BE2C (cell line): Measurements from ENCODE around the gene IL36B.

Source experiments
- DNase-seq: peaks from one replicate; pipeline ENCODE4 v3.0.0-alpha.2; 2020
- H3K27me3 ChIP-seq: fragments of 250-450 bp; sonication (Bioruptor Pico); 2 replicates; pipeline ENCODE4 v1.5.1; 2020; ENCODE audit warnings: mild to moderate bottlenecking
- H3K36me3 ChIP-seq: fragments of 250-450 bp; sonication (Bioruptor Pico); 2 replicates; pipeline ENCODE4 v1.5.1; 2020; ENCODE audit warnings: mild to moderate bottlenecking
- H3K4me1 ChIP-seq: fragments of 250-450 bp; sonication (Bioruptor Pico); 2 replicates; pipeline ENCODE4 v1.5.1; 2020
- H3K4me3 ChIP-seq: 2 replicates; pipeline ENCODE4 v1.5.1; 2011; ENCODE audit warnings: low read depth, low read length
- H3K9me3 ChIP-seq: fragments of 250-450 bp; sonication (Bioruptor Pico); 2 replicates; pipeline ENCODE4 v1.5.1; 2020
- TF ChIP-seq, protein P1 (sequence below): IDR thresholded peaks from 2 replicates; pipeline ENCODE4 v1.5.1; 2012; ENCODE audit warnings: mild to moderate bottlenecking, low read depth, low read length

The IL36B gene

DNA sequence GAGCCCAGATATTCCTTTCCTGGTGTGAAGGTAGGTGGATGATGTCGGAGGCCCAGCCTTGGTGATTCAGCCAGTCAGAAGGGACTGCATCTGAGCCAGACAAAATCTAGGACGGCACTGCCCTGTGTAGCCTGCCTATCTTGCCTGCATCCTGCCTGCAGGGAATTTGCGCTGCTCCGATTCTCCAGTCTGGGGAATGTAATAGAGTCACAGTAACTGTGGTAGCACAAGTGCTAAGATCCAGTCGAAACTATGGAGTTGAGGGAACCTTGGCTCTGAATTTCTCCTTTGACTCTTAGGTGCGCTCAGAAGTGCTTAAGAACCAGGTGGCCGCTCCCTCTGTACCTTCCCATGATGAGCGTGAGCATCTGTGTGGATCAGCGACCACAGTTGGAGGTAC lies 15.9 kb downstream of the IL36B start:
- H3K27me3 ChIP-seq: no peaks in the 10 kb centered on the region
- no peak overlapping the region for H3K4me3 ChIP-seq
- TF ChIP-seq, protein P1, sequence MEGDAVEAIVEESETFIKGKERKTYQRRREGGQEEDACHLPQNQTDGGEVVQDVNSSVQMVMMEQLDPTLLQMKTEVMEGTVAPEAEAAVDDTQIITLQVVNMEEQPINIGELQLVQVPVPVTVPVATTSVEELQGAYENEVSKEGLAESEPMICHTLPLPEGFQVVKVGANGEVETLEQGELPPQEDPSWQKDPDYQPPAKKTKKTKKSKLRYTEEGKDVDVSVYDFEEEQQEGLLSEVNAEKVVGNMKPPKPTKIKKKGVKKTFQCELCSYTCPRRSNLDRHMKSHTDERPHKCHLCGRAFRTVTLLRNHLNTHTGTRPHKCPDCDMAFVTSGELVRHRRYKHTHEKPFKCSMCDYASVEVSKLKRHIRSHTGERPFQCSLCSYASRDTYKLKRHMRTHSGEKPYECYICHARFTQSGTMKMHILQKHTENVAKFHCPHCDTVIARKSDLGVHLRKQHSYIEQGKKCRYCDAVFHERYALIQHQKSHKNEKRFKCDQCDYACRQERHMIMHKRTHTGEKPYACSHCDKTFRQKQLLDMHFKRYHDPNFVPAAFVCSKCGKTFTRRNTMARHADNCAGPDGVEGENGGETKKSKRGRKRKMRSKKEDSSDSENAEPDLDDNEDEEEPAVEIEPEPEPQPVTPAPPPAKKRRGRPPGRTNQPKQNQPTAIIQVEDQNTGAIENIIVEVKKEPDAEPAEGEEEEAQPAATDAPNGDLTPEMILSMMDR: no peak

DNA sequence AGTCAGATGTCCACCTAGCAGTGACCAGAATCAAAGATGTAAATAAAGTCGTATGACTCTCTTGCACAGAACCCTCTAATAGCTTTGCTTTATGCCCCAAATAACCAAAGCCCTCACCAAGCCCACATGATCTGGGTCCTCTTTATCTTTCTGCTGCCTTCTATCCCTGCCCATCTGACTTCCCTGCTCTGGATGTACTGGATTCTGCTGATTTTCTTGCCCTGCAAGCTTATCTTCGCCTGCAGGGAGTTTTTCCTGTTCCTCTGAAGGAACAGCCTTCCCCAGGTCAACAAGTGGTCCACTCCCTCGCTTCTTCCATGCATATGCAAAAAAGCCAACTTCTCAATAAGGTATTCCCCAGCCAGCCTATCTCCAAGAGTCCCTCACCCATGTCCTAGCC lies 18.7 kb downstream of the IL36B start:
- Histone ChIP-seq H3K27me3 (no peaks in the 10 kb centered on the region), H3K4me3 (no peak overlapping the region), H3K4me1 (no peaks in the 10 kb centered on the region), H3K9me3 (no peaks in the 10 kb centered on the region), H3K36me3 (no peaks in the 10 kb centered on the region)
- TF ChIP-seq, protein P1: no peak
- DNase-seq: no peak

More for the DNA sequence above, 15.9 kb downstream of the IL36B start:
- Histone ChIP-seq H3K9me3 (no peaks in the 10 kb centered on the region), H3K36me3 (no peaks in the 10 kb centered on the region), H3K4me1 (no peaks in the 10 kb centered on the region)
- DNase-seq: no peak

DNA sequence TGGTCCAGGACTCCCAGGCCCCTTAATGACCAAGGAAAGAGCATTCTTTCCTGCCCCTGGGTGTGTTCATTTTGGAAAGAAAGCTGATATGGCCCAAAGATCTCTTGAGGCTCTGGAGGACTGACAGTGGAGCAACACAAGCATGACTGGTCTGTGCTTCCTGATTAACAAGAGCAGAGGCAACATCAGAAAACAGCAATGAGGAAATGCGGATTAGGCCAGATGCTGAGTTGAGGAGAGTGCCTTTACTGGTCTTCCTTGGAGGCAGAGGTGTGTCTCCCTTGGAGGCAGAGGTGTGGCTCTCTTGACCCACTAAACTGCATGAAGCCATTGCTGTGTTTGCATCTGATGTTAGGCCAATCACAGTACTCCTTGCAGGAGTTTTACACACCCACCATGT lies 19.9 kb downstream of the IL36B start:
- Histone ChIP-seq H3K4me3 (no peak overlapping the region), H3K4me1 (no peaks in the 10 kb centered on the region), H3K9me3 (no peaks in the 10 kb centered on the region), H3K27me3 (no peaks in the 10 kb centered on the region), H3K36me3 (no peaks in the 10 kb centered on the region)
- TF ChIP-seq, protein P1: no peak
- DNase-seq: no peak

DNA sequence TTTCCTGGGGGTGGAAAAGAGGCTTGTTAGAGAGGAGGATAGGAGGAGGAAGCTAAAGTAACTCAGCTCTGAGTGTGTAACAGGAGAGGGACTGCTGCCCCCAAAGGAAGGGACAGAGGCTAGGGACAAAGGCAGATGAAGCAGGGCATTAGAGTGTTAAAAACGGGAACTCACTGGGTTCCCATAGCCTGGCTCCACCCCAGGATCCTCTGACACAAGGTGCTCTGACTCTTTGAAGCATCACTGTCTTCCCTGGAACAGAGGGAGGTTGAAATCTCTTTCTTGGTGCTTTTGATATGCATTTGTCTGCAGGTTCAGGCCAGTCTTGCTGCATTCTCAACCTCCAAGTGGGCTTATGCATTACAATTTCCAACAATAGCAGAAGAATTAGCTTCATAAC lies 24.6 kb downstream of the IL36B start:
- no peak for DNase-seq
- H3K9me3 ChIP-seq: no peaks in the 10 kb centered on the region
- H3K36me3 ChIP-seq: no peaks in the 10 kb centered on the region
- TF ChIP-seq, protein P1: no peak
- no peaks in the 10 kb centered on the region for H3K4me1 ChIP-seq
- H3K27me3 ChIP-seq: no peaks in the 10 kb centered on the region
- no peak overlapping the region for H3K4me3 ChIP-seq

DNA sequence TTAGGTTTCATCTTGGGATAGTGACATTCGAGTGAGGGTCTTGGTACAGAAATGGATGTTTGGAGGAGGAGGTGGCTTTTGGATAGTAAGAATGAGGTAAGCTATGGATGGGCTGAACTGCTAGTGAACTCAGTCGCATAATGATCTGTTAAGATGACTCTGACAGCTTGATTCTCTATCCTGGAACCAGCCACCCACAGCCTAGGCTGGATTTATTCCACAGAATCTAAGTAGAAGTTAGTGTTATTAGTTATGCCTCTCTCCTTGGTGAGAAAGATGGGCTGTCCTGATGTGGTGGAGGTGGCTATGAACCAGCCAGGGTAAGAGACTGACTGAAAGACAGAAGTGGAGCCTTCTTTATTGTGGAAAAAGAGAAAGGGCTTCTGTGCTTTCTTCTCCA lies 25.0 kb downstream of the IL36B start:
- no peak for DNase-seq
- Histone ChIP-seq H3K27me3 (no peaks in the 10 kb centered on the region), H3K4me1 (no peaks in the 10 kb centered on the region), H3K9me3 (no peaks in the 10 kb centered on the region), H3K36me3 (no peaks in the 10 kb centered on the region), H3K4me3 (no peak overlapping the region)
- TF ChIP-seq, protein P1: no peak

DNA sequence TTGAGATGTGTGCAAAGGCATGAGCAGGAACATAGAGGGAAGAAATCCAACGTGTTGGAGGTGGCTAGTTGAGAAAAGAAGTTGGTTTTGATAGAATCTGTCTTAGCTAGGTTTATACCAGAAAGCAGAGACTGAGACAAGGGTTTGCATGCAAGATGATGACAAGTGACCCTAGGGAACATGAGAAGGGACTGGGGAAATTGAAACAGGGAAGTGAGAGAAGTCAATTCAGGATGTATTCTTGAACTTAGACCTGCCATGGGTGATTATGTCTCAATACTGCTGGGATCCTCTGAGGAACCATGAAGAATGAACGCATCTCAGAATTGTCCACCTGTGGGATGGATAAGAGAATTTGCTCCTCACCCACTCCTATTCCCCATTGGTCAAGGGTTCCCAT lies 26.9 kb downstream of the IL36B start:
- Histone ChIP-seq H3K27me3 (no peaks in the 10 kb centered on the region), H3K36me3 (no peaks in the 10 kb centered on the region), H3K9me3 (no peaks in the 10 kb centered on the region), H3K4me3 (no peak overlapping the region), H3K4me1 (no peaks in the 10 kb centered on the region)
- TF ChIP-seq, protein P1: no peak
- no peak for DNase-seq
